HG03280 (cell line): Measurements from ENCODE around the gene ERAP2.
"Not testable (repeated sequence)": the region's sequence is repeated elsewhere in the genome, so short reads cannot be mapped to it uniquely, and the experiment has no call there.

Experiments
- ATAC-seq: cut with Tn5 transposase; IDR thresholded peaks from one replicate; pipeline ENCODE4 v1.9.1; 2021; ENCODE audit warnings: mild to moderate bottlenecking, moderate library complexity; ENCODE audit not compliant: unreplicated experiment

The ERAP2 gene

GRCh38 chr5:96876292-96876850 lies at the start of gene ERAP2:
TSS of gene ERAP2 (plus strand) at chr5:96876500. CDS start at chr5:96879686, 3,186 bp downstream.
- peak; percentile 51 for ATAC-seq

- ATAC-seq: no peak
Observed at GRCh38 chr5:96829297-96829696, 47.0 kb upstream of the ERAP2 start.

GRCh38 chr5:96834016-96834415 lies 42.3 kb upstream of the ERAP2 start:
- ATAC-seq: no peak

GRCh38 chr5:96835791-96836191 lies 40.5 kb upstream of the ERAP2 start:
- ATAC-seq: no peak

GRCh38 chr5:96836817-96837216 lies 39.5 kb upstream of the ERAP2 start:
- no peak for ATAC-seq

GRCh38 chr5:96837303-96837702 lies 39.0 kb upstream of the ERAP2 start:
- no peak for ATAC-seq

GRCh38 chr5:96838201-96839070 lies 37.9 kb upstream of the ERAP2 start:
- ATAC-seq: no peak

- ATAC-seq: no peak
Observed at GRCh38 chr5:96839071-96839592, 37.2 kb upstream of the ERAP2 start.

- ATAC-seq: not testable (repeated sequence)
Observed at GRCh38 chr5:96841931-96842330, 34.4 kb upstream of the ERAP2 start.

GRCh38 chr5:96843140-96843539 lies 33.2 kb upstream of the ERAP2 start:
- ATAC-seq: no peak

- ATAC-seq: no peak
Observed at GRCh38 chr5:96844481-96844990, 31.8 kb upstream of the ERAP2 start.

- ATAC-seq: no peak
Observed at GRCh38 chr5:96851312-96852062, 24.8 kb upstream of the ERAP2 start.

- ATAC-seq: no peak
Observed at GRCh38 chr5:96852759-96853158, 23.5 kb upstream of the ERAP2 start.

GRCh38 chr5:96854067-96854466 lies 22.2 kb upstream of the ERAP2 start:
- ATAC-seq: no peak

- no peak for ATAC-seq
Observed at GRCh38 chr5:96855031-96855872, 21.0 kb upstream of the ERAP2 start.

- ATAC-seq: no peak
Observed at GRCh38 chr5:96856371-96856770, 19.9 kb upstream of the ERAP2 start.

GRCh38 chr5:96857454-96857853 lies 18.8 kb upstream of the ERAP2 start:
- no peak for ATAC-seq

GRCh38 chr5:96857924-96858323 lies 18.4 kb upstream of the ERAP2 start:
- ATAC-seq: no peak

GRCh38 chr5:96859375-96859774 lies 16.9 kb upstream of the ERAP2 start:
- no peak for ATAC-seq

- no peak for ATAC-seq
Observed at GRCh38 chr5:96861076-96861475, 15.2 kb upstream of the ERAP2 start.
